ENCODE data around the gene ZFX.

- TF ChIP-seq EZH2 (IDR thresholded peaks at IDR 0.05) (no peak), EZH2phosphoT487 (IDR thresholded peaks at IDR 0.05) (no peak)
These were observed 65.7 kb downstream of the ZFX start for GRCh38 chrX:24215272-24215671.

All from neural progenitor cell (in vitro differentiated cells).